ENCODE results near the gene DUSP6.

Gene DUSP6

GRCh38 chr12:89328151-89329030 is 23.9 kb downstream of the DUSP6 start:
- DNase-seq (ENCODE audit: low read depth): no peak

GRCh38 chr12:89327486-89328094 is 24.7 kb downstream of the DUSP6 start:
- DNase-seq (ENCODE audit: low read depth): no peak

- DNase-seq (ENCODE audit: low read depth): no peak
These were observed 25.9 kb downstream of the DUSP6 start for GRCh38 chr12:89326239-89327040.

GRCh38 chr12:89325495-89325894 is 26.8 kb downstream of the DUSP6 start:
- DNase-seq (ENCODE audit: low read depth): no peak

- no peak for DNase-seq (ENCODE audit: low read depth)
These were observed 27.9 kb downstream of the DUSP6 start for GRCh38 chr12:89324437-89324836.

- DNase-seq (ENCODE audit: low read depth): no peak
These were observed 28.6 kb downstream of the DUSP6 start for GRCh38 chr12:89323568-89324218.

GRCh38 chr12:89320735-89321134 is 31.6 kb downstream of the DUSP6 start:
- DNase-seq (ENCODE audit: low read depth): no peak

- DNase-seq (ENCODE audit: low read depth): no peak
These were observed 32.7 kb downstream of the DUSP6 start for GRCh38 chr12:89319606-89320005.

GRCh38 chr12:89319122-89319521 is 33.2 kb downstream of the DUSP6 start:
- DNase-seq (ENCODE audit: low read depth): no peak

- no peak for DNase-seq (ENCODE audit: low read depth)
These were observed 35.6 kb downstream of the DUSP6 start for GRCh38 chr12:89316705-89317139.

GRCh38 chr12:89314060-89314761 is 38.1 kb downstream of the DUSP6 start:
- no peak for DNase-seq (ENCODE audit: low read depth)

GRCh38 chr12:89311703-89312293 is 40.5 kb downstream of the DUSP6 start:
- DNase-seq (ENCODE audit: low read depth): no peak

GRCh38 chr12:89309815-89310214 is 42.5 kb downstream of the DUSP6 start:
- DNase-seq (ENCODE audit: low read depth): no peak

GRCh38 chr12:89309440-89309802 is 42.9 kb downstream of the DUSP6 start:
- DNase-seq (ENCODE audit: low read depth): no peak

GRCh38 chr12:89307474-89308253 is 44.6 kb downstream of the DUSP6 start:
- no peak for DNase-seq (ENCODE audit: low read depth)

- no peak for DNase-seq (ENCODE audit: low read depth)
These were observed 45.4 kb downstream of the DUSP6 start for GRCh38 chr12:89306827-89307473.

- no peak for DNase-seq (ENCODE audit: low read depth)
These were observed 46.9 kb downstream of the DUSP6 start for GRCh38 chr12:89305373-89305772.

GRCh38 chr12:89299931-89300330 is 52.4 kb downstream of the DUSP6 start:
- no peak for DNase-seq (ENCODE audit: low read depth)

- DNase-seq (ENCODE audit: low read depth): no peak
These were observed 52.9 kb downstream of the DUSP6 start for GRCh38 chr12:89299417-89299816.

Data from activated gamma-delta T cell treated with anti-CD3 and anti-CD28 coated beads, Interleukin-2, amount 50 U/mL, for 16 hours (primary cell).